Heart left ventricle (tissue), 13 donors: ENCODE measurements around the gene CRIM1.

ENCODE experiments used
- POLR2A ChIP-seq, 2 donors: fragments of 450-650 bp; IDR thresholded peaks; one replicate each; pipeline ENCODE4 v1.6.1; 2017; ENCODE audit warnings: antibody characterized with exemption in 2 of 2, mild to moderate bottlenecking in 2 of 2, moderate library complexity in 2 of 2
- TF ChIP-seq, protein P1 (sequence below), 12 donors: fragments of 200-600 bp; sonication (generic) in 4 of 12; IDR thresholded peaks; one replicate each; pipeline versions ENCODE4 v1.5.0 to v1.8.0; 2018 to 2022; ENCODE audit warnings: antibody characterized with exemption in 12 of 12, mild to moderate bottlenecking in 5 of 12
- donor health status: ischemic (EF 13 %, LVEDD 7.1; RV severe dilation, severe dysfunction).
- donor health status: DM: no; HTN: yes; CAD: no.
- donor health status: DM: no; HTN: no; CAD: no.
- donor health status: ischemic (EF 25% LVEDD 6.9; RV normal size, moderate dysfunction).
- donor health status: ischemic (EF 25% LVEDD 5.7; RV mildly dilated, moderate dysfunction).
- donor health status: ischemic (EF 35%, LVEDD 5.7; RV mildly dilated, moderate dysfunction).
- donor health status: nonischemic (EF 11% LVEDD 7.7; RV severe dilation, severe dysfunction).
- donor health status: DM: yes; HTN: yes; CAD: no.
- donor health status: PGD.
- donor health status: ischemic (EF 29% LVEDD 5.4; RV normal size, mild dysfunction).
- donor health status: nonischemic (EF 23%, LVEDD 6.1; RV moderate dilation, normal function).

GRCh38 chr2:36373149-36373926 is 17.8 kb downstream of the CRIM1 start:
- no peak for TF ChIP-seq POLR2A (IDR thresholded peaks at IDR 0.05)
- TF ChIP-seq, protein P1, sequence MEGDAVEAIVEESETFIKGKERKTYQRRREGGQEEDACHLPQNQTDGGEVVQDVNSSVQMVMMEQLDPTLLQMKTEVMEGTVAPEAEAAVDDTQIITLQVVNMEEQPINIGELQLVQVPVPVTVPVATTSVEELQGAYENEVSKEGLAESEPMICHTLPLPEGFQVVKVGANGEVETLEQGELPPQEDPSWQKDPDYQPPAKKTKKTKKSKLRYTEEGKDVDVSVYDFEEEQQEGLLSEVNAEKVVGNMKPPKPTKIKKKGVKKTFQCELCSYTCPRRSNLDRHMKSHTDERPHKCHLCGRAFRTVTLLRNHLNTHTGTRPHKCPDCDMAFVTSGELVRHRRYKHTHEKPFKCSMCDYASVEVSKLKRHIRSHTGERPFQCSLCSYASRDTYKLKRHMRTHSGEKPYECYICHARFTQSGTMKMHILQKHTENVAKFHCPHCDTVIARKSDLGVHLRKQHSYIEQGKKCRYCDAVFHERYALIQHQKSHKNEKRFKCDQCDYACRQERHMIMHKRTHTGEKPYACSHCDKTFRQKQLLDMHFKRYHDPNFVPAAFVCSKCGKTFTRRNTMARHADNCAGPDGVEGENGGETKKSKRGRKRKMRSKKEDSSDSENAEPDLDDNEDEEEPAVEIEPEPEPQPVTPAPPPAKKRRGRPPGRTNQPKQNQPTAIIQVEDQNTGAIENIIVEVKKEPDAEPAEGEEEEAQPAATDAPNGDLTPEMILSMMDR (IDR thresholded peaks at IDR 0.05) = no peak
